H7 (cell line): Measurements from ENCODE around the gene CDH23. TPM values are rescaled to one million over a fixed set of nuclear protein-coding genes. Genes with fewer than 3 reads are reported as not detected.
A peak's percentile ranks its signal among the peaks of the same experiment; 100 is the strongest.

ENCODE experiments used
- DNase-seq: peaks from one replicate; pipeline ENCODE4 v3.0.0; 2012
- H3K27me3 ChIP-seq: 2 replicates; pipeline ENCODE4 v1.6.0; 2011; ENCODE audit warnings: mild to moderate bottlenecking, low read length; ENCODE audit not compliant: control insufficient read depth, insufficient read depth
- H3K36me3 ChIP-seq: replicated peaks from 2 replicates; pipeline ENCODE4 v1.5.1; 2011; ENCODE audit warnings: low read length; ENCODE audit not compliant: control insufficient read depth, insufficient read depth
- H3K4me3 ChIP-seq: 2 replicates; pipeline ENCODE4 v1.5.1; 2011; ENCODE audit warnings: low read depth, mild to moderate bottlenecking, control low read depth, low read length, moderate library complexity; ENCODE audit not compliant: insufficient read depth
- total RNA-seq: library from RNA; depleted of rRNA; stranded (reverse); fragments of >200 nt; shearing (Covaris generic); gene quantifications from 2 replicates; pipeline ENCODE4 v1.2.3, GENCODE V29; 2014

The CDH23 gene
- total RNA-seq, 1 experiment from 2014 or later = 4.5 TPM

DNA sequence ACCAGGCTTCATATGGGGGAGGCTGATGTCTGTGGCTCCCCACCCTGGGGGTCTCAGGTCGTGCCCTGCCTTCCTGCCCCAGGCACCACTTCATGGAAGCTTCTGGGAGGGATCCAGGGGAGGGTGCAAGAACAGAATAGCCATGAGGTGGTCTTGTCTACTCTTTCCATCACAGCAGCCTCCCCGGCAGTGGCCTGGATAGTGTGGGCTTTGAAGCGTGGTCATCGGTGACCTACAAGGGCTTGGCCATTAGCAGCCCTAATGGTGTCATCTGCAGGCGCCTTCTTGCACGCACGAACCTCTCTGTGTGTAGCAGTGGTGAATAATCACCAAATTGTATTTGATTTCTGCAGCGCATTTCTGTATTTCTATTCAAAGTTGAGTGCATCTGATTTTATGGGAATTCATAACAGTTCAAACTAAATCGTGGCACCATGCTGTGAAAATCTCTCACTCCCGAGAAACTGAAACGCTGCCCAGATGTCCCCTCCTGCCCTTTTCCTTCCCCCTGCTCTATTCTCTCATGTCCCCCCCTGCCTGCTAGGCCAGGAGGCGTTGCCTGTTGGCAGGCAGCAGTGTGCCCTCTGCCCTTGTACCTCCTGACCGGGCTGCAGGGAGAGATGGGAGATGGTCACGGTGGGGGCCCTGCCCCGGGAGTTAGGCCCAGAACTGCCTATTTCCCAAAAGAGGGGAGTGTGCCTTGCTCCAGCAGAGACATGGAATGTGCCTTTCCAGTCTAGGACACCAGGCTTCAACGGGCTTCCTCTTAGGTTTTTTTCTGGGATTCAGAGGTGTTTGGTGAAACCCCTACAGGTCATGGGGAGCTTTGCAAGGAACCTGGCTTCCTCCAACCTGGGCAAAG lies 34.8 kb downstream of the CDH23 start:
- Histone ChIP-seq H3K27me3 (no peaks in the 10 kb centered on the region), H3K4me3 (no peak overlapping the region), H3K36me3 (no peaks in the 10 kb centered on the region)
- peak; percentile 84 for DNase-seq

GRCh38 chr10:71432101-71432905 lies 35.6 kb downstream of the CDH23 start:
- H3K4me3 ChIP-seq = no peak overlapping the region
- H3K36me3 ChIP-seq = no peaks in the 10 kb centered on the region
- no peaks in the 10 kb centered on the region for H3K27me3 ChIP-seq
- DNase-seq = peak; percentile 42

DNA sequence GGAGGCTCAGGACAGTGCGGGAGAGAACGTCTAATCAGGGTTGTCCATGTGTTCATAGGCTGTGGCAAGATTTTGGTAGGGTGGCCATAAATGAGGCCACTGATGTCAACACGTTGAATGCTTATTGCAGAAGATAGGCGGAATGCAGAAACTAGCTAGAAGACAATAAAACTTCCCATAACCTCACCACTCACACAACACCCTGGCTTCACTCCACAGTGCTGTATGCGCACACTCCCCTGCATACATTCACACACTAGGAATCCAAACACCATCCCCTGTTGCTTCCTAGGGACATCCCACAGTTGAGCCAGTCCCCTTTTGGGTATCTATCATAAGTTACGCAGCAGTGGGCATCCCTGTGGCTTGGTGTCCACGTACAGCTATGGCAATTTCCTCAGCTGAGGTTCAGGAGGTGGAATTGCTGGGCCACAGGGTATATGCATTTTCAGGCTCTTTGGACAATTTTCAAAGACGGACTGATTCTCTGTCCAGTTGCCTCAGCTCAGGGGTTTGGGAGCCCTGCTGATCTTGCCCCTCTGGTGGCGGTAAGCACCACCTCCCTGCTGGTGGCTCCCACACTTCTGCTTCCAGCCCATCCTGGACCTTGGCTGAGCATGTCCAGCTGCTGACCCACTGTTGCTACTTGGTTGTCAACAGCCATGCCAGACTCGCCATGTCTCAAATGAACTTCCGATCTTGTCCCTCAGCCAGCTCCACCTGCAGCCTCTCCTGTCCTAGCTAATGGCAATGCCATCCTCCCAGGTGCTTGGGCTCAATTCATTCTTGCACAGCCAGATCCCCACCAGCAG lies 36.4 kb downstream of the CDH23 start:
- no peaks in the 10 kb centered on the region for H3K36me3 ChIP-seq
- no peaks in the 10 kb centered on the region for H3K27me3 ChIP-seq
- DNase-seq = peak; percentile 16
- H3K4me3 ChIP-seq = no peak overlapping the region

DNA sequence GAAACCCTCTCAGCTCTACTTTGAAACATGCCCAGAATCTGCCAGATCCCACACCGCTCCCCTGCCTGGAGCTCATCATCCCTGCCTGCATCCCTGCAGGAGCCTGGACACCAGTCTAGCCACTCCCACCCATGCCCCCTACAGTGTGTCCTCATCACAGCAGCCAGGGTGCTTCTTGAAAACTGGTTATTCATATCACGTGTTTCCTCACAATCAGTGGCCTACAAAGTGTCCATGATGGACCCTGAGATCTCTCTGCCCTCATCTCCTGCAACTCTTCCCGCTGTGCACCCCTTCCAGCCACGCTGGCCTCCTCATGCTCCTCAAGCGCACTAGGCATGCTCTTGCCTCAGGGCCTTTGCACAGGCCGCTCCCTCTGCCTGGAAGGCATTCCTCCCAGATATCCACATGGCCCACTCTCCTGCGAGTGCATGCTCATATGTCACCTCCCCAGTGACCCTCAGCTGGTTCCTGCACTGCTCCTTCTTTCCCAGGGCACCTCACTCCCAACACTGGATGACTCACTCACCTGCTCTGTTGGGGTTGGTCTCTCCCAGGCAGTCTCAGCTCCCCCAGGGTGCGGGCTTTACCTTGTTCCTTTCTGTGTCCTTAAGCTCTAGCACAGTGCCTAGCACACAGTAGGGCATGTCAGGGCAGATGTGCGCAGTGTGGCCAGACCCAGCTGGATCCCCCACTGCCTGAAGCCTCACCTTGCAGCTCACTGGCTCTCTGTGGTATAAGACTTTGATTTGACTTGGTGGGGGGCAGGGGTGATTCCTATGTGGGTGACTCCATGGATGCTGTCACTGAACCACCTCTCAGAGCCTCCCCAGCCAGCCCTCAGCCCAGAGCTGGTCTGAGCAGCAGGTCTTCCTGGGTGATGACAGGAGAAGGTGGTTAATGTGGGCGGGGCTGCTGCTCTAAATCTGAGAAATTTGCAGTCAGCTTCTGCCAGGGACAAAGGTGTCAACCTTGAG lies 37.3 kb downstream of the CDH23 start:
- DNase-seq = peak; percentile 12
- Histone ChIP-seq H3K4me3 (no peak overlapping the region), H3K36me3 (no peaks in the 10 kb centered on the region), H3K27me3 (no peaks in the 10 kb centered on the region)

DNA sequence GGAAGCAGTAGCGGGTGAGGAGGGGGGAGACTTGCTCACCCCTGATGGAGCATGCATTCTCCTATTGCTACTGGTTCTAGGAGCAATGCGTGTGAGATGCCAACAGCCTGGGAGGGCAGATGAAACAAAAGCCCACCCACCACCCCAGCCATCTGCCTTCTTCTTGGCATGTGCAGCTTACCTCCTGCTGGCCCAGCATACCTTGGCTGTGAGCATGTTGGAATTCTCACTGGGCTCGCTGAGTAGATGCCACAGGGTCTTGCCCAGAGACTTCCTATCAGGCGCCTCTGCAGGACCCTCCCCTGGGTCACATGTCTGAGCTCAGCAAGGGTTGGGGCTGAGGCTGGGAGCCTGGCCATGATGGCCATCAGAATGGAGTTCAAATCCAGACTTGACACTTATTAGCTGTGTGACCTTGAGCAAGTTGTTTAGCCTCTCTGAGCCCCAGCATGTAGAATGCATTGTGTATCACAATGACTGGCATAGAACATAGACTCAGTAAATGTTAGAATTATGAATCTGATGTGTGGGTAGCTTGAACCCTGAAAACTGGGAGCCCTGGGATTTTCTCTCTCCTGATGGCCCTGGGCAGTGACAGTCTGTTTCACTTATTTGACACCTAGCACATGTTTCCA lies 38.2 kb downstream of the CDH23 start:
- H3K4me3 ChIP-seq = no peak overlapping the region
- H3K27me3 ChIP-seq = no peaks in the 10 kb centered on the region
- peak; percentile 24 for DNase-seq
- H3K36me3 ChIP-seq = no peaks in the 10 kb centered on the region

- H3K27me3 ChIP-seq = no peaks in the 10 kb centered on the region
- DNase-seq = peak; percentile 18
- H3K4me3 ChIP-seq = no peak overlapping the region
- H3K36me3 ChIP-seq = no peaks in the 10 kb centered on the region
Observed at GRCh38 chr10:71435571-71436267, 39.0 kb downstream of the CDH23 start.

DNA sequence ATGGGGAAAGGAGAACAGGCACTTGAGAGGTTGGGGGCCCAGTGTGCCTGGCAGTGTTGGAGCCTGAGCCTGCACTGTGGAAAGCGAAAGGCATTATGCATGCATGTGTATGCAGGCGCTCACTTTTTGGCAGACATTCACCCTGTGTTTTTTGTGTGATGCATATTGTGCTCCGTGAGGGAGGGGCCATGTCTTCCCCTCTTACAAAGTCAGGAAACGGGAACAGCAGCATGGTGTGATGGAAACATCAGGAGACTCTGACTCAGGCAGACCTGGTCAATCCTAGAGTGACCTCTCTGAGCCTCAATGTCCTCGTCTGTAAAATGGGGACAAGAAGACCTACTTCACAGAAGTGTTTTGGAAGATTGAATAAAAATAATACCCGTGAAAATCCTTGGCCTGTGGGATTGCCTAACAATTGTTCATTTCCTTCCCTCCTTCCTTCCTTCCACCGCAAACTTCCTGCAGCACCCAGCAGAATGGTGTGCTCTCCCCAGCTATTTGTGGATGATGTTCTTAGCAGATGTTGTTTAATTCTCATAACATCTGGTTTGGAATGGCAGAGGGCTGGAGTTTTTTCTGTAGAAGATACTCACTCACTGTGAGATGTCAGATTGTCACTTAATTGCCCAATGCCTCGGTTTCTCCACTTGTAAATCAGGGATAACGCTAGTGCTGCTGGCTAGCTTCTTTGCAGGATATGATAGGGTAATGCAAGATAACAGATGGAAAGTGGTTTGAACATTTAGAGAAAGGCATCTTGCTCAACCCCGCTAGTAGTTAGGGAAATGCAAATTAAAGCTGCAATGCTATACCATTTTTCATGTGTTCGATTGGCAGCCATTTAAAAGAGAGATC lies 39.8 kb downstream of the CDH23 start:
- H3K4me3 ChIP-seq = no peak overlapping the region
- H3K27me3 ChIP-seq = no peaks in the 10 kb centered on the region
- DNase-seq = peak; percentile 20
- H3K36me3 ChIP-seq = no peaks in the 10 kb centered on the region

- peak; percentile 21 for DNase-seq
- no peak overlapping the region for H3K4me3 ChIP-seq
- no peaks in the 10 kb centered on the region for H3K27me3 ChIP-seq
- H3K36me3 ChIP-seq = no peaks in the 10 kb centered on the region
Observed at GRCh38 chr10:71437537-71438092, 40.9 kb downstream of the CDH23 start.

DNA sequence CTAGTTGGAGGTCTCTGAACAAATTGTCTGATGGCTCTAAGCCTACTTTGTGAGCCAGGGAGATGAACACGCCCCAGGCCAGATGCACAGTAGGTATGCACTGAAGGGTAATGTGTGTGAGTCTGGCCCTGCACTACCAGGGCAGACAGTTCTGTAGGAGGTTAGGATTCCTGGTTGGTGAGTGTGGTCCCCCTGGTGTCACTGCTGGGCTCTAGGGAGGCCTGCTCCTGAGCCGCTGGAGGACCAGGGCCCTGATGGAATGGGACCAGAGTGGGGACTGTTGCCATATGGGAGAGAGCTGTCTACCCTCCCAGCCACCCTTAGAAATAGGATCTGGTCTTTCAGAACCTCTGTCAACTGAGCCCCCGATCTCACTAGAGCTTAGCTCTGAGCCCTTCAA lies 42.0 kb downstream of the CDH23 start:
- Histone ChIP-seq H3K27me3 (no peaks in the 10 kb centered on the region), H3K36me3 (no peaks in the 10 kb centered on the region), H3K4me3 (no peak overlapping the region)
- DNase-seq = no peak

GRCh38 chr10:71439670-71440425 lies 43.1 kb downstream of the CDH23 start:
- peak; percentile 49 for DNase-seq
- no peak overlapping the region for H3K4me3 ChIP-seq
- H3K36me3 ChIP-seq = no peaks in the 10 kb centered on the region

DNA sequence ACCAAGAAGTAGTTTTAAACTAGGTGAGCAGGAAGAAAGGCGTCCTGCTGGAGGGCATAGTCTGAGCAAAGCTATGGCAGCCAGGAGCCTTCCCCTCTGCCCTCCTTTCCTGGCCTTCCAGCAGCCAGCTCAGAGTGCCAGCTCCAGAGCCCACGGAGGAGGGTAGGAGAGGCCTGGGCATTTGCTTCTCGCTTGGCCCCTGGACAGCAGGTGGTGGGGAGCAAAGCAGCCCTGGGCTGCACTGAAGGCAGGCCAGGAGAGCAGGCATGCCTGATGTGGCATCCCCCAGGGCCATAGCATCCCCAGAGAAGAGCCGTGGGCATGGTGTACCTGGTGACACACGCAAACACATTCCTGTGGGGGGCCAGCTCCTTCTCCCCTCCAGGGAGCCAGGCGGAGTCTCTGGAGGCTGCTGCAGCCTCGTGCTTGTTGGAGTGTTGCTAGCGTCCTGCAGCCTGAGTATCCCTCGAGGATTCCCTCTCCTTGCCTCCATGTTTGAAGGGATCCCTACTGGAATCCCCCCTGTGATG lies 43.9 kb downstream of the CDH23 start:
- H3K27me3 ChIP-seq = no peaks in the 10 kb centered on the region
- H3K4me3 ChIP-seq = no peak overlapping the region
- peak; percentile 41 for DNase-seq
- H3K36me3 ChIP-seq = no peaks in the 10 kb centered on the region

More at GRCh38 chr10:71439670-71440425, 43.1 kb downstream of the CDH23 start:
- H3K27me3 ChIP-seq = no peaks in the 10 kb centered on the region
